ENCODE measurements around the gene FLACC1.
"Not testable (repeated sequence)": the region's sequence is repeated elsewhere in the genome, so short reads cannot be mapped to it uniquely, and the experiment has no call there.

FLACC1 gene

DNA sequence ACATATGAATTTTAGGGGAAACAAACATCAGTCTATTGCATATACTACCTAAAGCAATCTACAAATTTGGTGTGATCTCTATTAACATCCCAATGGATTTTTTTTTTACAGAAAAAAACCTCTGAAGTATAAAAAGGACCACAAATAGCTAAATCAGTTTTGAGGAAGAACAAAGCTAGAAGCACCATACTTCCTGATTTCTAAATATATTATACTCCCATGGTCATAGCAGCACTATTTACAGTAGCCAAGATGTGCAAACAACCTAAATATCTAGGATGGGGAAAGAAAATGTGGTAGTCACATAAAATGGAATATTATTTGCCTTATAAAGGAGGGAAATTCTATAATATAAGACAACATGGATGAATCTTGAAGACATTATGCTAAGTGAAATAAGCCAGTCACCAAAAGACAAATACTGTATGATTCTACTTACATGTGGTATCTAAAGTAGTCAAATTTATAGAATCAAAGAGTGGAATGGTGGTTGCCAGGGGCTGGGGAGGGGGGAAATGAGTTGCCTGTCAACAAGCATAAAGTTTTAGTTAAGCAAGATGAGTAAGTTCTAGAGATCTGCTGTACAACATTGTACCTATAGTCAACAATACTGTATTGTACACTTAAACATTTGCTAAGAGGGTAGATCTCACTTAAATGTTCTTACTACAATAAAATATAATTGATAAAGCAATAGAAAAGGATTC lies 114.4 kb downstream of the FLACC1 start:
- FAIRE-seq: no peak
- no peak for DNase-seq (ENCODE audit: insufficient read length)
- TF ChIP-seq POLR2A (IDR thresholded peaks at IDR 0.05; ENCODE audit: low read depth, low read length) (no peak), POLR2AphosphoS5 (IDR thresholded peaks at IDR 0.05; ENCODE audit: low read depth, low read length) (no peak)

DNA sequence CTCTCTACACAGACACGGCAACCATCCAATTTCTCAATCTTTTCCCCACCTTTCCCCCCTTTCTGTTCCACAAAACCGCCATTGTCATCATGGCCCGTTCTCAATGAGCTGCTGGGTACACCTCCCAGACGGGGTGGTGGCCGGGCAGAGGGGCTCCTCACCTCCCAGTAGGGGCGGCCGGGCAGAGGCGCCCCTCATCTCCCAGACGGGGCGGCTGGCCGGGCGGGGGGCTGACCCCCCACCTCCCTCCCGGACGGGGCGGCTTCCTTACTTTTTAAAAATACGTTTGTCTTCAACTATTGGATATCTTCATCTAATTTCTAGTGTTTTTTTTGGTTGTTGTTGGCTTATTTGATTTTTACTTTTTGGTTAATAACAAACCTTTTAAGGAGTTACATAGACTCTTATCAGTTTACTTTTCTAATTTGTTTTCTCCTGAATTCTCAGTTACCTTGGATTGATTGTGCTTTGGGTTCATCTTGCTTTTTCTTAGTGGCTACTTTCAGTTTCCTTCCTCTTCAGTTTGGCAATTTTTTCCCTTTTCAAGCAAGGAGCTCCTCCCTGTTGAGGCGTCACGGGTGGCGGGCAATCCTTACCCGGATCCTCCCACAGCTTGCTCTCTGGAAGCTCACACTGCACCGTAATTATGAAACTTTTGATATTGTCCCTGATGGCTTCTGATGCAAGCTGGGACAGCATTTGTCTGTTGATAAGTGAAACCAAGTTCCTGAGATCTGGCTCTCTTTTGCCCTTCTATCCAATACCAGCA lies 117.8 kb downstream of the FLACC1 start:
- not testable (repeated sequence) for FAIRE-seq; DNase-seq (ENCODE audit: insufficient read length)
